ENCODE results near the gene AGMAT. TPM values are rescaled to one million over a fixed set of nuclear protein-coding genes. Genes with fewer than 3 reads are reported as not detected.
A peak's percentile ranks its signal among the peaks of the same experiment; 100 is the strongest.

The AGMAT gene
- total and polyA plus RNA-seq, 2 of the 13 experiments (the other 11 are each of a cell fraction or from before 2014, with no cell fraction given): 59.1 to 174 TPM

DNA sequence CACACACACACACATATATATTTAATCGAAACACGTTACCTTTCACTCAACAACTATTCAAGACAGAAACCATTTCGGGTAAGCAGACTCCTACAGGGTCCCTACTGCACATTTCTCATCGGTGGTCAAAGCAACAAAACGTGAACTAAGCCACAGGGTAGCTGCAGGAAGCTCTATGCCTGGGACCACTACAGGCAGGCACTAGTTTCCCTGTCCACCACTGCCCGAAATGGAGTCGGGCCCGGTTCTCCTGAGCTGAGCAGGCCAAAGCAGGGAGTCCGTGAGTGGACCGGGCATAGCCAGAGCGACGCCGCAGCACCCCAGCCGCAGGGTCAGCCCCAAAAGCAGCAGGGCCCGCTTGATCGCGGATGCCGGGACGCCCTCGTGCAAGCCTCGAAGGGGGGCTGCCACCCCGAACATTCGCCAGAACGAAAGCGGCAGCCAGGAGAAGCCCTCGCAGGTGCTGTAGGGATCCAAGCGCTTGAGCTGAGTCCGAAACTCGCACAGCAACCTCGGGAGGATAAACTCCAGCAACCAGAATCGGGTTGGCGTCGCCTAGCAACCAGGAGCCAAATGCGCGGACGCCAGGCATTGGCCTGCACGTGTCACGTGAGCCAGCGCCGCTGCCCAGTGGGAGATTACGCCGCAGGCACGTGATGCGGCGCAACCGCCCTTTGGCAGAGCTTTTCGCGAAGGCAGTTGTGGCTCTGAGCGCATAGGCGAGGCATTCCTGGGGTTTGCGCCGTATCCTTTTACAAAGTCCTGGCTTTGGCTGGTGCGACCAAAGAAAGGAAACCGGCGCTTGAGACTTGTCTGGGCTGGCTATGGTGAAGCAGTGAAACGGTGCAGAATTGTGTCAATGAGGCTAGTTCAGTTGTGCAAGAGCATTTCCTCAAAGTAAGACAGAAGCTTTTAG, 18.5 kb upstream of the AGMAT start (continued):
- TF ChIP-seq HDAC1 (CRISPR knock-in tag; IDR thresholded peaks at IDR 0.05): peak; percentile 85
- TF ChIP-seq, protein P1, sequence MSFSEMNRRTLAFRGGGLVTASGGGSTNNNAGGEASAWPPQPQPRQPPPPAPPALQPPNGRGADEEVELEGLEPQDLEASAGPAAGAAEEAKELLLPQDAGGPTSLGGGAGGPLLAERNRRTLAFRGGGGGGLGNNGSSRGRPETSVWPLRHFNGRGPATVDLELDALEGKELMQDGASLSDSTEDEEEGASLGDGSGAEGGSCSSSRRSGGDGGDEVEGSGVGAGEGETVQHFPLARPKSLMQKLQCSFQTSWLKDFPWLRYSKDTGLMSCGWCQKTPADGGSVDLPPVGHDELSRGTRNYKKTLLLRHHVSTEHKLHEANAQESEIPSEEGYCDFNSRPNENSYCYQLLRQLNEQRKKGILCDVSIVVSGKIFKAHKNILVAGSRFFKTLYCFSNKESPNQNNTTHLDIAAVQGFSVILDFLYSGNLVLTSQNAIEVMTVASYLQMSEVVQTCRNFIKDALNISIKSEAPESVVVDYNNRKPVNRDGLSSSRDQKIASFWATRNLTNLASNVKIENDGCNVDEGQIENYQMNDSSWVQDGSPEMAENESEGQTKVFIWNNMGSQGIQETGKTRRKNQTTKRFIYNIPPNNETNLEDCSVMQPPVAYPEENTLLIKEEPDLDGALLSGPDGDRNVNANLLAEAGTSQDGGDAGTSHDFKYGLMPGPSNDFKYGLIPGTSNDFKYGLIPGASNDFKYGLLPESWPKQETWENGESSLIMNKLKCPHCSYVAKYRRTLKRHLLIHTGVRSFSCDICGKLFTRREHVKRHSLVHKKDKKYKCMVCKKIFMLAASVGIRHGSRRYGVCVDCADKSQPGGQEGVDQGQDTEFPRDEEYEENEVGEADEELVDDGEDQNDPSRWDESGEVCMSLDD (CRISPR knock-in tag; IDR thresholded peaks at IDR 0.05; ENCODE audit: borderline replicate concordance): no peak; the same call in 1 of the 2 replicates
- TF ChIP-seq NCOA5 (CRISPR knock-in tag; IDR thresholded peaks at IDR 0.05): no peak
- no peak for TF ChIP-seq ZNF562 (CRISPR knock-in tag; IDR thresholded peaks at IDR 0.05; ENCODE audit: borderline replicate concordance)
- TF ChIP-seq, protein P2, sequence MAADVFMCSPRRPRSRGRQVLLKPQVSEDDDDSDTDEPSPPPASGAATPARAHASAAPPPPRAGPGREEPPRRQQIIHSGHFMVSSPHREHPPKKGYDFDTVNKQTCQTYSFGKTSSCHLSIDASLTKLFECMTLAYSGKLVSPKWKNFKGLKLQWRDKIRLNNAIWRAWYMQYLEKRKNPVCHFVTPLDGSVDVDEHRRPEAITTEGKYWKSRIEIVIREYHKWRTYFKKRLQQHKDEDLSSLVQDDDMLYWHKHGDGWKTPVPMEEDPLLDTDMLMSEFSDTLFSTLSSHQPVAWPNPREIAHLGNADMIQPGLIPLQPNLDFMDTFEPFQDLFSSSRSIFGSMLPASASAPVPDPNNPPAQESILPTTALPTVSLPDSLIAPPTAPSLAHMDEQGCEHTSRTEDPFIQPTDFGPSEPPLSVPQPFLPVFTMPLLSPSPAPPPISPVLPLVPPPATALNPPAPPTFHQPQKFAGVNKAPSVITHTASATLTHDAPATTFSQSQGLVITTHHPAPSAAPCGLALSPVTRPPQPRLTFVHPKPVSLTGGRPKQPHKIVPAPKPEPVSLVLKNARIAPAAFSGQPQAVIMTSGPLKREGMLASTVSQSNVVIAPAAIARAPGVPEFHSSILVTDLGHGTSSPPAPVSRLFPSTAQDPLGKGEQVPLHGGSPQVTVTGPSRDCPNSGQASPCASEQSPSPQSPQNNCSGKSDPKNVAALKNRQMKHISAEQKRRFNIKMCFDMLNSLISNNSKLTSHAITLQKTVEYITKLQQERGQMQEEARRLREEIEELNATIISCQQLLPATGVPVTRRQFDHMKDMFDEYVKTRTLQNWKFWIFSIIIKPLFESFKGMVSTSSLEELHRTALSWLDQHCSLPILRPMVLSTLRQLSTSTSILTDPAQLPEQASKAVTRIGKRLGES (CRISPR knock-in tag; IDR thresholded peaks at IDR 0.05; ENCODE audit: borderline replicate concordance): 0 out of 2 replicates have a peak, but pooled peaks have one; percentile 18
- TF ChIP-seq PLRG1 (conservative IDR thresholded peaks at IDR 0.05): no peak
- peak; percentile 13 for TF ChIP-seq SKI (IDR thresholded peaks at IDR 0.05; ENCODE audit: partially characterized antibody)
- TF ChIP-seq, protein P3, sequence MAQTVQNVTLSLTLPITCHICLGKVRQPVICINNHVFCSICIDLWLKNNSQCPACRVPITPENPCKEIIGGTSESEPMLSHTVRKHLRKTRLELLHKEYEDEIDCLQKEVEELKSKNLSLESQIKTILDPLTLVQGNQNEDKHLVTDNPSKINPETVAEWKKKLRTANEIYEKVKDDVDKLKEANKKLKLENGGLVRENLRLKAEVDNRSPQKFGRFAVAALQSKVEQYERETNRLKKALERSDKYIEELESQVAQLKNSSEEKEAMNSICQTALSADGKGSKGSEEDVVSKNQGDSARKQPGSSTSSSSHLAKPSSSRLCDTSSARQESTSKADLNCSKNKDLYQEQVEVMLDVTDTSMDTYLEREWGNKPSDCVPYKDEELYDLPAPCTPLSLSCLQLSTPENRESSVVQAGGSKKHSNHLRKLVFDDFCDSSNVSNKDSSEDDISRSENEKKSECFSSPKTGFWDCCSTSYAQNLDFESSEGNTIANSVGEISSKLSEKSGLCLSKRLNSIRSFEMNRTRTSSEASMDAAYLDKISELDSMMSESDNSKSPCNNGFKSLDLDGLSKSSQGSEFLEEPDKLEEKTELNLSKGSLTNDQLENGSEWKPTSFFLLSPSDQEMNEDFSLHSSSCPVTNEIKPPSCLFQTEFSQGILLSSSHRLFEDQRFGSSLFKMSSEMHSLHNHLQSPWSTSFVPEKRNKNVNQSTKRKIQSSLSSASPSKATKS (CRISPR knock-in tag; IDR thresholded peaks at IDR 0.05): no peak
- TF ChIP-seq, protein P4, sequence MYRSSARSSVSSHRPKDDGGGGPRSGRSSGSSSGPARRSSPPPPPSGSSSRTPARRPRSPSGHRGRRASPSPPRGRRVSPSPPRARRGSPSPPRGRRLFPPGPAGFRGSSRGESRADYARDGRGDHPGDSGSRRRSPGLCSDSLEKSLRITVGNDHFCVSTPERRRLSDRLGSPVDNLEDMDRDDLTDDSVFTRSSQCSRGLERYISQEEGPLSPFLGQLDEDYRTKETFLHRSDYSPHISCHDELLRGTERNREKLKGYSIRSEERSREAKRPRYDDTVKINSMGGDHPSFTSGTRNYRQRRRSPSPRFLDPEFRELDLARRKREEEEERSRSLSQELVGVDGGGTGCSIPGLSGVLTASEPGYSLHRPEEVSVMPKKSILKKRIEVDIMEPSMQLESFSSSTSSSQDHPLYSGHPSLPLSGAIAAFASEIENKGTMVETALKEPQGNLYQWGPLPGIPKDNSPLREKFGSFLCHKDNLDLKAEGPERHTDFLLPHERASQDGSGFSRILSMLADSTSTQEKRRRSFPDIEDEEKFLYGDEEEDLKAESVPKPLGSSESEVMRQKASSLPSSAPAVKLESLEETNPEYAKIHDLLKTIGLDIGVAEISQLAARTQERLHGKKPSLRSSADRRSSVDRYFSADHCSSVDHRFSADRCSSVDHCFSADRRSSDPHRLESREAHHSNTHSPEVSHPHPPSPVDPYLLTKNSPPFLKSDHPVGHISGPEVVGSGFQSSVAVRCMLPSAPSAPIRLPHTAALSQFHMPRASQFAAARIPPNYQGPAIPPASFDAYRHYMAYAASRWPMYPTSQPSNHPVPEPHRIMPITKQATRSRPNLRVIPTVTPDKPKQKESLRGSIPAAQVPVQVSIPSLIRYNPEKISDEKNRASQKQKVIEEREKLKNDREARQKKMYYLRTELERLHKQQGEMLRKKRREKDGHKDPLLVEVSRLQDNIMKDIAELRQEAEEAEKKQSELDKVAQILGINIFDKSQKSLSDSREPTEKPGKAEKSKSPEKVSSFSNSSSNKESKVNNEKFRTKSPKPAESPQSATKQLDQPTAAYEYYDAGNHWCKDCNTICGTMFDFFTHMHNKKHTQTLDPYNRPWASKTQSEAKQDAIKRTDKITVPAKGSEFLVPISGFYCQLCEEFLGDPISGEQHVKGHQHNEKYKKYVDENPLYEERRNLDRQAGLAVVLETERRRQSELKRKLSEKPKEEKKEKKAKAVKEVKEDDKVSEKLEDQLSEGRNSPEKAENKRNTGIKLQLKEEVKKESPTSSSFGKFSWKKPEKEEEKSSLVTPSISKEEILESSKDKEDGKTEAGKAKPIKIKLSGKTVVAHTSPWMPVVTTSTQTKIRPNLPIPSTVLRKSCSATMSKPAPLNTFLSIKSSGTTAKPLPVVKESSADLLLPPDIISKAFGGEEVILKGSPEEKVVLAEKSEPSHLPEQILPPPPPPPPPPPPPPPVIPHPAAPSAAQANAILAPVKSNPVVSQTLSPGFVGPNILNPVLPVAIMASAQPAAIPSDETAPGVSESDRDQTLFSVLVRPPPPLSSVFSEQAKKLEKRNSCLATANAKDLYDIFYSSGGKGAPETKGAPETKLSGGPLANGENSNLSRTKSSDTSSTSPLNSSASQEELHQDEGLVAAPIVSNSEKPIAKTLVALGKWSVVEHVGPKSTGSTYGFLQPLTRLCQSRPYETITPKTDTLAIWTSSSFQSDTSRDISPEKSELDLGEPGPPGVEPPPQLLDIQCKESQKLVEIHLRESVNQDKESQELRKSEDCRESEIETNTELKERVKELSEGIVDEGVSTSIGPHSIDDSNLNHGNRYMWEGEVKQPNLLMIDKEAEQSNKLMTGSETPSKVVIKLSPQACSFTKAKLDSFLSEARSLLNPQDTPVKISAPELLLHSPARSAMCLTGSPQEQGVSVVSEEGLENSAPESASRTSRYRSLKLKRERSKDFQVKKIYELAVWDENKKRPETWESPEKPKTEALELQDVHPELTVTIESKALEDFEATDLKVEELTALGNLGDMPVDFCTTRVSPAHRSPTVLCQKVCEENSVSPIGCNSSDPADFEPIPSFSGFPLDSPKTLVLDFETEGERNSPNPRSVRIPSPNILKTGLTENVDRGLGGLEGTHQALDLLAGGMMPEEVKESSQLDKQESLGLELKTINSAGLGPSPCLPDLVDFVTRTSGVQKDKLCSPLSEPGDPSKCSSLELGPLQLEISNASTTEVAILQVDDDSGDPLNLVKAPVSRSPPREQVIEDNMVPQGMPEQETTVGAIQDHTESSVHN (CRISPR knock-in tag; IDR thresholded peaks at IDR 0.05): no peak; the same call in 1 of the 2 replicates
- TF ChIP-seq SALL1 (CRISPR knock-in tag; IDR thresholded peaks at IDR 0.05): peak; percentile 96
- peak; percentile 75; the same call in 1 of the 2 replicates for TF ChIP-seq ZNF232 (CRISPR knock-in tag; IDR thresholded peaks at IDR 0.05; ENCODE audit: borderline replicate concordance)
